Measurements from ENCODE around the gene DAD1. TPM values are rescaled to one million over a fixed set of nuclear protein-coding genes. Genes with fewer than 3 reads are reported as not detected.

The DAD1 gene
- polyA plus RNA-seq, 1 donor (not counting 4 experiments of a cell fraction or from before 2014, with no cell fraction given) = 351 TPM

- dilution Hi-C loops (cut with MboI; ENCODE audit: extremely low pct_ligation_motif_present, low sequenced_read_pairs) = no loop called here
- Histone ChIP-seq H3K27me3 (ENCODE audit: control insufficient read depth, extremely low read depth, insufficient read depth, low read length) (no peaks in the 10 kb centered on the region), H3K9me3 (ENCODE audit: control insufficient read depth, low read depth, low read length) (no peaks in the 10 kb centered on the region), H3K79me2 (ENCODE audit: control insufficient read depth, insufficient read depth, low read length) (no peaks in the 10 kb centered on the region), H3K9me1 (ENCODE audit: control insufficient read depth, extremely low read depth, insufficient read depth, low read length) (no peaks in the 10 kb centered on the region), H3K4me3 (ENCODE audit: control insufficient read depth in 2 of 3, extremely low read depth in 1 of 3, insufficient read depth in 2 of 3, low read depth in 1 of 3, low read length in 3 of 3) (no peak overlapping the region), H3K4me2 (ENCODE audit: control insufficient read depth, extremely low read depth, insufficient read depth, low read depth, low read length) (peak overlapping the region; percentile 30), H3K9ac (ENCODE audit: control insufficient read depth, extremely low read depth, insufficient read depth, low read length) (no peak overlapping the region), H3K36me3 (ENCODE audit: control insufficient read depth in 2 of 2, extremely low read depth in 1 of 2, insufficient read depth in 2 of 2, low read length in 2 of 2) (no peaks in the 10 kb centered on the region), H2AFZ (ENCODE audit: control insufficient read depth, low read length) (no peak overlapping the region), H4K20me1 (ENCODE audit: control insufficient read depth, extremely low read depth, insufficient read depth, low read length) (no peaks in the 10 kb centered on the region), H3K27ac (ENCODE audit: control insufficient read depth, insufficient read depth, low read length) (no peak overlapping the region), H3K4me1 (ENCODE audit: control insufficient read depth, extremely low read depth, insufficient read depth, low read length) (peaks cover 32% of the 10 kb centered on the region)
- DNase-seq (ENCODE audit: low read depth, low spot score) = no peak
- no peak for FAIRE-seq
- TF ChIP-seq EZH2 (IDR thresholded peaks at IDR 0.05; ENCODE audit: low read length) = no peak
- no peak for TF ChIP-seq CTCF (optimal IDR thresholded peaks at IDR 0.05 in 1 of 3, IDR thresholded peaks at IDR 0.05 in 1 of 3, conservative IDR thresholded peaks at IDR 0.05 in 1 of 3; ENCODE audit: extremely low read depth in 1 of 3, insufficient read depth in 2 of 3, low read length in 3 of 3)
Measured at GRCh38 chr14:22540811-22541360, 48.1 kb downstream of the DAD1 start.

- H3K27ac ChIP-seq (ENCODE audit: control insufficient read depth, insufficient read depth, low read length) = no peak overlapping the region
- no peaks in the 10 kb centered on the region for H3K9me1 ChIP-seq (ENCODE audit: control insufficient read depth, extremely low read depth, insufficient read depth, low read length)
- dilution Hi-C loops (cut with MboI; ENCODE audit: extremely low pct_ligation_motif_present, low sequenced_read_pairs) = no loop called here
- DNase-seq (ENCODE audit: low read depth, low spot score) (no peak), FAIRE-seq (no peak)
- H4K20me1 ChIP-seq (ENCODE audit: control insufficient read depth, extremely low read depth, insufficient read depth, low read length) = no peaks in the 10 kb centered on the region
- H3K9me3 ChIP-seq (ENCODE audit: control insufficient read depth, low read depth, low read length) = no peaks in the 10 kb centered on the region
- no peak overlapping the region for H3K4me2 ChIP-seq (ENCODE audit: control insufficient read depth, extremely low read depth, insufficient read depth, low read depth, low read length)
- H3K4me1 ChIP-seq (ENCODE audit: control insufficient read depth, extremely low read depth, insufficient read depth, low read length) = peaks cover 32% of the 10 kb centered on the region
- TF ChIP-seq CTCF (optimal IDR thresholded peaks at IDR 0.05 in 1 of 3, IDR thresholded peaks at IDR 0.05 in 1 of 3, conservative IDR thresholded peaks at IDR 0.05 in 1 of 3; ENCODE audit: extremely low read depth in 1 of 3, insufficient read depth in 2 of 3, low read length in 3 of 3) (no peak), EZH2 (IDR thresholded peaks at IDR 0.05; ENCODE audit: low read length) (no peak)
- H3K79me2 ChIP-seq (ENCODE audit: control insufficient read depth, insufficient read depth, low read length) = no peaks in the 10 kb centered on the region
- no peaks in the 10 kb centered on the region for H3K36me3 ChIP-seq (ENCODE audit: control insufficient read depth in 2 of 2, extremely low read depth in 1 of 2, insufficient read depth in 2 of 2, low read length in 2 of 2)
- H3K9ac ChIP-seq (ENCODE audit: control insufficient read depth, extremely low read depth, insufficient read depth, low read length) = no peak overlapping the region
- no peak overlapping the region for H3K4me3 ChIP-seq (ENCODE audit: control insufficient read depth in 2 of 3, extremely low read depth in 1 of 3, insufficient read depth in 2 of 3, low read depth in 1 of 3, low read length in 3 of 3)
- no peaks in the 10 kb centered on the region for H3K27me3 ChIP-seq (ENCODE audit: control insufficient read depth, extremely low read depth, insufficient read depth, low read length)
- H2AFZ ChIP-seq (ENCODE audit: control insufficient read depth, low read length) = no peak overlapping the region
Measured at GRCh38 chr14:22540293-22540692, 48.7 kb downstream of the DAD1 start.

Data from keratinocyte (primary cell).